CD14-positive monocyte (primary cell): ENCODE data around the gene SLC9A7. TPM values are rescaled to one million over a fixed set of nuclear protein-coding genes. Genes with fewer than 3 reads are reported as not detected.
A peak's percentile ranks its signal among the peaks of the same experiment; 100 is the strongest.

Experiments
- DNase-seq, 3 donors: peaks; one replicate each; pipeline ENCODE4 v3.0.0-alpha.2; 2011 to 2022
- H2AFZ ChIP-seq: 2 replicates; pipeline ENCODE4 v1.6.0; 2012; ENCODE audit warnings: mild to moderate bottlenecking, low read depth, low read length, inconsistent platforms; ENCODE audit not compliant: insufficient read depth, poor library complexity, severe bottlenecking
- H3K27ac ChIP-seq, 2 donors: 1 replicate in 1 of 2; 2 replicates in 1 of 2; pipeline ENCODE4 v1.5.1; 2012 to 2013; ENCODE audit warnings: low read length in 2 of 2, control low read depth in 1 of 2, inconsistent platforms in 1 of 2, low read depth in 1 of 2, mild to moderate bottlenecking in 1 of 2
- H3K27me3 ChIP-seq, 2 donors: one replicate each; pipeline versions ENCODE4 v1.6.0 to v1.6.1; 2011 to 2013; ENCODE audit warnings: low read length in 2 of 2; ENCODE audit not compliant: control insufficient read depth in 2 of 2, insufficient read depth in 2 of 2
- H3K36me3 ChIP-seq, 2 donors: replicated peaks in 1 of 2; 1 replicate in 1 of 2; 2 replicates in 1 of 2; pipeline versions ENCODE4 v1.5.1 to v1.6.1; 2012 to 2013; ENCODE audit warnings: low read length in 2 of 2, control low read depth in 1 of 2, inconsistent platforms in 1 of 2, mild to moderate bottlenecking in 1 of 2; ENCODE audit not compliant: insufficient read depth in 2 of 2, control insufficient read depth in 1 of 2
- H3K4me1 ChIP-seq, 2 donors: 1 replicate in 1 of 2; 2 replicates in 1 of 2; pipeline versions ENCODE4 v1.5.1 to v1.6.1; 2012 to 2013; ENCODE audit warnings: low read length in 2 of 2, control low read depth in 1 of 2, inconsistent platforms in 1 of 2, mild to moderate bottlenecking in 1 of 2, moderate library complexity in 1 of 2; ENCODE audit not compliant: insufficient read depth in 2 of 2, control insufficient read depth in 1 of 2
- H3K4me2 ChIP-seq: replicated peaks from 2 replicates; pipeline ENCODE3; 2012; ENCODE audit warnings: low read length, moderate library complexity, mild to moderate bottlenecking; ENCODE audit not compliant: poor library complexity, severe bottlenecking; ENCODE audit errors: extremely low read depth
- H3K4me3 ChIP-seq, 3 experiments: fragments of 200-600 bp in 1 of 3; sonication (generic) in 1 of 3; replicated peaks in 1 of 3; 1 replicate in 2 of 3; 2 replicates in 1 of 3; pipeline ENCODE4 v1.5.1; 2011 to 2013; ENCODE audit warnings: low read length in 3 of 3, mild to moderate bottlenecking in 3 of 3, control low read depth in 2 of 3, low read depth in 2 of 3, inconsistent platforms in 1 of 3, moderate library complexity in 1 of 3
- H3K79me2 ChIP-seq: 2 replicates; pipeline ENCODE4 v1.6.0; 2012; ENCODE audit warnings: mild to moderate bottlenecking, control low read depth, inconsistent platforms, low read length, moderate library complexity; ENCODE audit not compliant: insufficient read depth
- H3K9ac ChIP-seq: 2 replicates; pipeline ENCODE4 v1.6.0; 2017; ENCODE audit warnings: low read length, mild to moderate bottlenecking; ENCODE audit not compliant: insufficient read depth, poor library complexity, severe bottlenecking
- H3K9me3 ChIP-seq, 2 donors: replicated peaks in 1 of 2; 1 replicate in 1 of 2; 2 replicates in 1 of 2; pipeline versions ENCODE4 v1.5.1 to v1.6.1; 2012 to 2013; ENCODE audit warnings: low read length in 2 of 2, control low read depth in 1 of 2; ENCODE audit not compliant: control insufficient read depth in 1 of 2, insufficient read depth in 1 of 2
- H4K20me1 ChIP-seq: 2 replicates; pipeline ENCODE4 v1.6.0; 2012; ENCODE audit warnings: mild to moderate bottlenecking, low read length, control low read depth, moderate library complexity; ENCODE audit not compliant: insufficient read depth
- H3K27ac Mint-ChIP-seq, 7 donors: one replicate each; pipeline ENCODE4 v1.8.0; 2020; ENCODE audit warnings: mild to moderate bottlenecking in 7 of 7, mixed read lengths in 7 of 7, moderate library complexity in 6 of 7, inconsistent platforms in 2 of 7
- H3K27me3 Mint-ChIP-seq, 3 donors: one replicate each; pipeline ENCODE4 v1.8.0; 2021 to 2022; ENCODE audit warnings: low read depth in 3 of 3, mild to moderate bottlenecking in 3 of 3, mixed read lengths in 3 of 3, moderate library complexity in 3 of 3, inconsistent platforms in 1 of 3
- H3K36me3 Mint-ChIP-seq, 2 donors: one replicate each; pipeline ENCODE4 v1.8.0; 2020; ENCODE audit warnings: mixed read lengths in 2 of 2, inconsistent platforms in 1 of 2, mild to moderate bottlenecking in 1 of 2
- H3K4me1 Mint-ChIP-seq: one replicate; pipeline ENCODE4 v1.8.0; 2020; ENCODE audit warnings: mild to moderate bottlenecking, mixed read lengths
- H3K4me3 Mint-ChIP-seq, 2 donors: one replicate each; pipeline ENCODE4 v1.8.0; 2020; ENCODE audit warnings: mild to moderate bottlenecking in 2 of 2, mixed read lengths in 2 of 2, moderate library complexity in 1 of 2
- H3K9me3 Mint-ChIP-seq, 7 donors: one replicate each; pipeline ENCODE4 v1.8.0; 2020 to 2022; ENCODE audit warnings: mixed read lengths in 7 of 7, mild to moderate bottlenecking in 6 of 7, moderate library complexity in 6 of 7, inconsistent platforms in 2 of 7
- CTCF ChIP-seq: fragments of 200-600 bp; IDR thresholded peaks from one replicate; pipeline ENCODE4 v1.8.0; 2022; ENCODE audit warnings: antibody characterized with exemption, mild to moderate bottlenecking
- WGBS: methylation state at CpG from one replicate; pipeline ENCODE4 v1.1.5; 2013; ENCODE audit warnings: missing lambda C conversion rate; ENCODE audit not compliant: insufficient coverage; 5-methylcytosine and 5-hydroxymethylcytosine counted together
- intact Hi-C, 2 donors: fragments of 100-400 bp; cut with micrococcal nuclease; formaldehyde crosslinking; loops; one replicate each; pipeline versions ENCODE4 v1.15.0 to v1.15.1; 2023
- polyA plus RNA-seq, 3 donors: library from polyadenylated mRNA; depleted of rRNA in 1 of 3; unstranded in 2 of 3; stranded (reverse) in 1 of 3; fragments of 300-500 nt in 2 of 3; fragments of >200 nt in 1 of 3; fragmentation: Illumina TruSeq in 2 of 3; gene quantifications; 1 replicate in 2 of 3; 2 replicates in 1 of 3; pipeline ENCODE4 v1.2.3, GENCODE V29; 2012 to 2021

SLC9A7 gene
- polyA plus RNA-seq, 3 donors, result 0.73 to 2.0 (median 1.0) TPM

GRCh38 chrX:46643636-46644035, 115.3 kb downstream of the SLC9A7 start:
- no peak overlapping the region for H3K4me3 Mint-ChIP-seq
- intact Hi-C loops, result no loop called here
- no peak overlapping the region for H3K27ac Mint-ChIP-seq
- no peak overlapping the region for H3K9ac ChIP-seq
- no peaks in the 10 kb centered on the region for H3K79me2 ChIP-seq
- no peak overlapping the region for H2AFZ ChIP-seq
- H3K4me1 ChIP-seq, result peaks cover 8 to 9% of the 10 kb centered on the region in 2 donors
- H3K4me2 ChIP-seq, result no peak overlapping the region
- H3K27me3 Mint-ChIP-seq, result peaks cover 0 to 14% (median 1%) of the 10 kb centered on the region in 3 donors
- H3K9me3 Mint-ChIP-seq, result peaks cover 0 to 2% (median 0%) of the 10 kb centered on the region in 7 donors
- H3K36me3 ChIP-seq, result no peaks in the 10 kb centered on the region
- no peaks in the 10 kb centered on the region for H3K9me3 ChIP-seq
- H3K4me3 ChIP-seq, result no peak overlapping the region
- H3K4me1 Mint-ChIP-seq, result peaks cover 17% of the 10 kb centered on the region
- no peaks in the 10 kb centered on the region for H3K27me3 ChIP-seq
- no peak overlapping the region for H3K27ac ChIP-seq
- TF ChIP-seq CTCF, result no peak
- H4K20me1 ChIP-seq, result no peaks in the 10 kb centered on the region
- WGBS, result no CpG with 5 or more reads among the region's 3 CpGs
- peak in 1 of 3 donors; percentile 7 for DNase-seq
- no peaks in the 10 kb centered on the region for H3K36me3 Mint-ChIP-seq

GRCh38 chrX:46642145-46642544, 116.8 kb downstream of the SLC9A7 start:
- Histone ChIP-seq H3K4me1 (peaks cover 8 to 9% of the 10 kb centered on the region in 2 donors), H3K4me3 (no peak overlapping the region), H3K4me2 (no peak overlapping the region), H3K79me2 (no peaks in the 10 kb centered on the region), H3K27me3 (no peaks in the 10 kb centered on the region), H4K20me1 (no peaks in the 10 kb centered on the region), H3K9ac (no peak overlapping the region), H3K9me3 (no peaks in the 10 kb centered on the region), H3K27ac (no peak overlapping the region), H2AFZ (no peak overlapping the region), H3K36me3 (no peaks in the 10 kb centered on the region)
- Mint-ChIP-seq H3K36me3 (no peaks in the 10 kb centered on the region), H3K27ac (peak overlapping the region in 2 of 7 donors; percentile 13 to 54), H3K27me3 (peaks cover 0 to 6% (median 0%) of the 10 kb centered on the region in 3 donors), H3K4me1 (peaks cover 17% of the 10 kb centered on the region), H3K4me3 (no peak overlapping the region), H3K9me3 (peaks cover 0 to 2% (median 0%) of the 10 kb centered on the region in 7 donors)
- no CpG with 5 or more reads among the region's 4 CpGs for WGBS
- DNase-seq, result peak in 2 of 3 donors; percentile 29 to 55
- intact Hi-C loops, result no loop called here
- peak; percentile 43 for TF ChIP-seq CTCF
